Ovary (tissue), 9 donors: ENCODE data around the gene CPT1C. TPM values are rescaled to one million over a fixed set of nuclear protein-coding genes. Genes with fewer than 3 reads are reported as not detected.
A peak's percentile ranks its signal among the peaks of the same experiment; 100 is the strongest.

Source experiments
- DNase-seq, 5 donors: peaks; one replicate each; pipeline ENCODE4 v3.0.0-alpha.2; 2019 to 2020
- H3K27ac ChIP-seq, 2 donors: fragments of 200-600 bp; one replicate each; pipeline versions ENCODE4 v1.5.1 to v1.8.0; 2019 to 2022
- H3K27me3 ChIP-seq: fragments of 200-600 bp; one replicate; pipeline ENCODE4 v1.8.0; 2022
- H3K36me3 ChIP-seq: fragments of 200-600 bp; sonication (generic); one replicate; pipeline ENCODE4 v1.5.1; 2019
- H3K4me1 ChIP-seq: one replicate; pipeline ENCODE4 v1.8.1; 2013; ENCODE audit warnings: mild to moderate bottlenecking, moderate library complexity; ENCODE audit not compliant: insufficient read depth
- H3K4me3 ChIP-seq: fragments of 200-600 bp; sonication (generic); one replicate; pipeline ENCODE4 v1.5.1; 2017
- H3K9me3 ChIP-seq, 2 donors: fragments of 200-600 bp in 1 of 2; sonication (generic) in 1 of 2; one replicate each; pipeline versions ENCODE4 v1.5.1 to v1.8.1; 2013 to 2019; ENCODE audit warnings: mild to moderate bottlenecking in 1 of 2, moderate library complexity in 1 of 2
- CTCF ChIP-seq, 3 donors: fragments of 450-650 bp in 2 of 3; fragments of 200-600 bp in 1 of 3; IDR thresholded peaks; one replicate each; pipeline versions ENCODE4 v1.5.1 to v1.8.0; 2016 to 2022; ENCODE audit warnings: antibody characterized with exemption in 3 of 3, mild to moderate bottlenecking in 1 of 3
- EP300 ChIP-seq: sonication (generic); formaldehyde crosslinking; IDR thresholded peaks from one replicate; pipeline ENCODE4 v1.6.1; 2017; ENCODE audit warnings: antibody characterized with exemption
- POLR2A ChIP-seq: fragments of 450-650 bp; IDR thresholded peaks from one replicate; pipeline ENCODE4 v1.6.1; 2017; ENCODE audit warnings: antibody characterized with exemption, mild to moderate bottlenecking, moderate library complexity
- WGBS, 3 donors: extraction: QIAGEN DNeasy Blood & Tissue Kit in 1 of 3; methylation state at CpG; one replicate each; pipeline versions ENCODE4 v1.1.5 to v1.1.7; 2013 to 2017; 5-methylcytosine and 5-hydroxymethylcytosine counted together
- intact Hi-C, 4 donors: fragments of 100-400 bp; cut with DNase I; formaldehyde crosslinking; loops; one replicate each; pipeline versions ENCODE4 v1.11.0 to v1.15.1; 2022 to 2023
- polyA plus RNA-seq, 2 donors: library from polyadenylated mRNA; stranded (reverse); fragments of 200-250 nt in 1 of 2; fragments of 350-450 nt in 1 of 2; fragmentation: Illumina TruSeq in 1 of 2; extraction: RNeasy Lipid Tissue Mini Kit (QIAGEN cat#74804) in 1 of 2; gene quantifications; one replicate each; pipeline ENCODE4 v1.2.3, GENCODE V29; 2013 to 2014
- total RNA-seq, 7 donors: library from RNA; depleted of rRNA in 2 of 7; stranded (reverse); fragments of >200 nt in 2 of 7; fragmentation: NEBNext Ultra II Directional in 3 of 7; extraction: Animal tissue kit (Norgen Biotek cat#: 25700) in 3 of 7; gene quantifications; one replicate each; pipeline versions ENCODE4 v1.1.0 to v1.2.4, GENCODE V29; 2016 to 2023
- donor health status: DM: no; HTN: no; CAD: no; lungs with moderate emphysema.
- donor health status: DM: no; HTN: no; CAD: no.
- donor health status: Bipolar disorder and iron deficiency.
- donor health status: DM: yes; HTN: yes; CAD: no.
- donor health status: DM: no; HTN: no; CAD: no.
- donor health status: DM: yes; HTN: yes; CAD: no.

CPT1C gene
- total and polyA plus RNA-seq, 9 donors: 4.6 to 25.8 (median 12.9) TPM

- H3K27me3 ChIP-seq: no peaks in the 10 kb centered on the region
- no peaks in the 10 kb centered on the region for H3K36me3 ChIP-seq
- DNase-seq: peak in 2 of 5 donors; percentile 31 to 48
- H3K4me1 ChIP-seq: peaks cover 6% of the 10 kb centered on the region
- WGBS, 3 donors: 49 to 56% (median 50%) methylated on average over 12 of the region's 12 CpGs
- TF ChIP-seq CTCF (IDR thresholded peaks at IDR 0.05) (no peak), POLR2A (no peak), EP300 (no peak)
- H3K27ac ChIP-seq: no peak overlapping the region
- H3K9me3 ChIP-seq: no peaks in the 10 kb centered on the region
- intact Hi-C loops: loop anchor here in 3 of 4 donors (5.0 to 10.0 kb wide), 3 partner anchors 37 to 194 kb away; partner anchors contain the start of genes RPL13A (in 1 of the 3), RPS11 (in 1 of the 3), RRAS (in 1 of the 3) and SCAF1 (in 1 of the 3)
- H3K4me3 ChIP-seq: no peak overlapping the region
These were observed 11.7 kb upstream of the CPT1C start for GRCh38 chr19:49678985-49679770.

GRCh38 chr19:49679771-49680413, 11.0 kb upstream of the CPT1C start:
- Histone ChIP-seq H3K36me3 (no peaks in the 10 kb centered on the region), H3K4me3 (no peak overlapping the region), H3K27ac (peak overlapping the region; percentile 32 to 56), H3K9me3 (no peaks in the 10 kb centered on the region), H3K27me3 (no peaks in the 10 kb centered on the region), H3K4me1 (peaks cover 6% of the 10 kb centered on the region)
- TF ChIP-seq CTCF (IDR thresholded peaks at IDR 0.05): no peak
- no peak for TF ChIP-seq POLR2A
- no peak for TF ChIP-seq EP300
- DNase-seq: peak in 2 of 5 donors; percentile 33 to 45
- 42 to 44% (median 44%) methylated on average over 10 of the region's 10 CpGs for WGBS, 3 donors
- intact Hi-C loops: loop anchor here in 3 of 4 donors (5.0 to 10.0 kb wide), 5 partner anchors 38 to 205 kb away; partner anchors contain the start of genes FLT3LG (in 1 of the 3), PRR12 (in 1 of the 3), RPL13A (in 1 of the 3) and RPS11 (in 1 of the 3)

GRCh38 chr19:49680421-49681351, 10.2 kb upstream of the CPT1C start:
- Histone ChIP-seq H3K4me3 (no peak overlapping the region), H3K27ac (peak overlapping the region; percentile 32 to 56), H3K4me1 (peaks cover 6% of the 10 kb centered on the region), H3K36me3 (no peaks in the 10 kb centered on the region), H3K27me3 (no peaks in the 10 kb centered on the region), H3K9me3 (no peaks in the 10 kb centered on the region)
- TF ChIP-seq EP300: no peak
- TF ChIP-seq CTCF (IDR thresholded peaks at IDR 0.05): peak; percentile 96 to 100 (median 98)
- no peak for TF ChIP-seq POLR2A
- intact Hi-C loops: loop anchor here in 1 of 4 donors (10.0 kb wide), 2 partner anchors 86 to 206 kb away; partner anchors contain the start of genes FLT3LG and PRR12
- WGBS, 3 donors: 28 to 46% (median 29%) methylated on average over 25 to 40 of the region's 40 CpGs
- DNase-seq: peak; percentile 90 to 97 (median 96)

GRCh38 chr19:49681830-49682229, 9.1 kb upstream of the CPT1C start:
- intact Hi-C loops: loop anchor here in 1 of 4 donors (10.0 kb wide), 2 partner anchors 87 to 207 kb away; partner anchors contain the start of genes FLT3LG and PRR12

More at GRCh38 chr19:49681830-49682229, 9.1 kb upstream of the CPT1C start:
- Histone ChIP-seq H3K27me3 (no peaks in the 10 kb centered on the region), H3K4me3 (no peak overlapping the region), H3K27ac (no peak overlapping the region), H3K9me3 (no peaks in the 10 kb centered on the region), H3K36me3 (no peaks in the 10 kb centered on the region), H3K4me1 (peaks cover 6% of the 10 kb centered on the region)
- TF ChIP-seq POLR2A (no peak), EP300 (no peak), CTCF (IDR thresholded peaks at IDR 0.05) (no peak)
- DNase-seq: peak in 4 of 5 donors; percentile 31 to 50 (median 43)
- WGBS, 3 donors: 78 to 81% (median 79%) methylated on average over 19 of the region's 19 CpGs
